Limb (tissue), 2 donors: ENCODE results near the gene CELF3.
"Not testable (repeated sequence)": the region's sequence is repeated elsewhere in the genome, so short reads cannot be mapped to it uniquely, and the experiment has no call there.

Experiments
- DNase-seq, 2 donors: peaks; one replicate each; pipeline ENCODE4 v3.0.0-alpha.2; 2016; ENCODE audit errors: extremely low spot score in 2 of 2

The CELF3 gene

DNA sequence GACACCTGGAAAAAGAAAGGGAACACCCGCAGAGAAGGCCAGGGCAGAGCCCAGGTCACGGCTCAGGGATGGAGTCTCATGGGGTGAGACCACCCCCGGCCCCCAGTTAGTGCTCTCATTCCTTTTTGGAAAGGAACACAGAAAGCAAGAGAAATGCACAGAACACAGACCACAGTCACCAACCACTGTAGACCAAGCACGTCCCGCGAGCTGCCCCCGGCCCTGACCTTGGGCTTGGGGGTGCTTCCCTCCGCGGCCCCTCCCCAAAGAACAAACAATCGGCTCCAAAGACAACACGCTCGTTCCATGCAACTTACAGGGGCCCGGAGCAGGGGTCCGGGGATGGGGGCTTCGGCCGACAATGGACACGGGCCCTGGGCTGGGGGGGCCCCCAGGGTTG lies 12.8 kb downstream of the CELF3 start:
- DNase-seq: no peak

DNA sequence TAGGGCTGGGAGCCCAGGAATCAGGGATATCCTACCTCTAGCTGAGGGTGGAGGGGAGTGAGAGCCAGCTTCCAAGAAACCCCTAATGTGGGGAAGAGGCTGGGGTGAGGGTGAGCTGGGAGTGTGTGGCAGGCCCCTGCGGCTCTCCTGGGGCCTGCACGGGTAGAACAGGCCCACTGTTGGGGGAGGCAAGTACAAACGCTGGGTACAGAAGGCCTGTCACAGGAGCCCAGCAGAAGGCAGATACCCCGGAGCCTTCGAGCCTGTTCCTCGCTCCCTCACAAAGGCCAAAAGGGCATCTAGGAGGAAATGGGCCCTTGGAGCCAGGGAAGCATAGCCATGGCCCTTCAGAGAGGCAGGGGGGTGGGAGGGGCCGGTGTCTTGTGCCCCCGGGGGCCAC lies 13.7 kb downstream of the CELF3 start:
- DNase-seq: no peak

DNA sequence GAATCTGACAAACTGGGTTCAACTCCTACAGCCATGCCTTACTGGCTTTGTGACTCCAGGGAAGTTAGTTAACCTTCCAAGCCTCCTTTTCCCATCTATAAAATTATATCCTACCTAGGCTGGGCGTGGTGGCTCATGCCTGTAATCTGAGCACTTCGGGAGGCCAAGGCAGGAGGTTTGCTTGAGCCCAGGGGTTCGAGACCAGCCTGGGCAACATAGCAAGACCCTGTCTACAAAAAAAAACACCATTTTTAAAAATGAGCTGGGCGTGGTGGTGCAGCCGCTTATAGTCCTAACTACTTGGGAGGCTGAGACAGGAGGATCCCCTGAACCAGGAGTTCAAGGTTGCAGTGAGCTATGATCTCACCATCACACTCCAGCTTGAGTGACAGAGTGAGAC lies 15.1 kb downstream of the CELF3 start:
- DNase-seq: no peak

DNA sequence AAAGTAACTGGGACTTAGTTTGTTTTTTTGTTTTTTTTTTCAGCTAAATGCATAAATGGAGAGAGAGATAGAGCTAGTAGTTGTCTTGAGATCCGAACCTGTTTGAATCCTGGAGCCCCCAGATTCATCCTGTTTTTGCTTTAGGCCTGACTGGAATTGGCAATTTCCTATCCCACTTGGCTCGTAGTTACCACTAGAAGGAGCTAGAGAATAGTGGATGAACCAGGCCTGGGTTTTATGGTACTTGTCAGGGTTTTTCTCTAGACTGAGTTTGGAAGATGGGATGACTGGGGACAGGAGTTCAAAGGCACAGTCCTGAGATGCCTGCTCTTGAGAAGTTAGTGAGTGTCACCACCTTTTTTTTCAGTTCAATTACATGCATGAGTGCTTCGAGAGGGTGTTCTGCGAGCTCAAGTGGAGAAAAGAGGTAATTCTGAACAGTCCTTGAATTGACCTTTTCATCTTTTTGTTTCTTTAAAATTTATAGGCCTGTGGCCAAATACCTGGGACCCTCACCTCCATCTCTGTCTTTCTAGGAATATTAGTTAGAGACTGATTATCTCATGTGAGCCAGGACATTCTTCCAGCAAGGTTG lies 23.4 kb downstream of the CELF3 start:
- peak in 1 of 2 donors; percentile 44 for DNase-seq

DNA sequence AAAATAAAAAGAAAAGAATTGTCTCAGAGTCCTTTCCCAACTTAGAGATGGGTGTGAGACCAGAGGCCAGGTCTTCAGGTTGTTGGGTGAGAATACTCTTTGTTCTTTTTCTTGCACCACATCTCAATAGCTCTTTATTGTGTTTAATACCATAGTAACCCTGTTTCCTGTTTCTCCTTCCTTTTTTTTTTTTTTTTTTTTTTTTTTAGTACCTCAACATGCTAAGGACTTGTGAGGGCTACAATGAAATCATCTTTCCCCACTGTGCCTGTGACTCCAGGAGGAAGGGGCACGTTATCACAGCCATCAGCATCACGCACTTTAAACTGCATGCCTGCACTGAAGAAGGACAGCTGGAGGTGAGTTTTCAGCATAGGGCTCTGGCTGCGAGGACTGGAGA lies 24.4 kb downstream of the CELF3 start:
- no peak for DNase-seq

DNA sequence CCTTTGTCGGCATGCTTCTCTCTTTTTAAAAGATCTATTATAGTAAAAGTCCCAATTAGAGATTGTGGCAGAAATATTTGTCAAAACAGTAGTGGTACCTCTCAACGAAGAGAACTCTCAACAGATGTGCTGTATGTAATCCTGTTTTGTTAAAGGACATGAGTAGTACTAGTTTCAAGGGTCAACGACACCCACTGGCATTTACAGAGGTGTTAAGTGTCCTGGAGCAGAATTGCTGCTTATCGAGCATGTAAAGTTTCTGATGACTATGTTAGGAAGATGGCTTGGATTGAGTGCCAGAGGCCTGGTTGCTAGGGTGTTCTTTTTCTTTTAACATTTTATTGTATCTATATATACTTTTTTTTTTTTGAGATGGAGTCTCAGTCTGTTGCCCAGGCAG lies 27.1 kb downstream of the CELF3 start:
- no peak for DNase-seq

DNA sequence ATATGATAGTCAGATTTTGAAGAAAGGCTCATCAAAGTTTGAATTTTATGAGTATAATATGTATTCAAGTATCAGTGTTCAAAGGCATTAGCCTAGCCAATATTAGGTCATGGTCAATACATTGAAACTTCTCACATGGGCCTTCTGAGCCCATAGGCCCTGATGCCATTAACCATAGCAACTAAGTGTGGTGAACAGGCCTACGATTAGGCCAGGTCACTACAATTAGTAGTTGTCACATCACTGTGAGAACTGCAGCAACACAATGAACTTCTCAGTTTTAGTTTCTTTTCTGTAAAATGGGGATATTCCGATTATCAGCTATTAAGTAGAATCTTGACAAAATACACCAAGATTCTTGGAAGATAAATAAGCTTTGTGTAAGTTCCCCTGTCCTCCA lies 30.0 kb downstream of the CELF3 start:
- no peak for DNase-seq

DNA sequence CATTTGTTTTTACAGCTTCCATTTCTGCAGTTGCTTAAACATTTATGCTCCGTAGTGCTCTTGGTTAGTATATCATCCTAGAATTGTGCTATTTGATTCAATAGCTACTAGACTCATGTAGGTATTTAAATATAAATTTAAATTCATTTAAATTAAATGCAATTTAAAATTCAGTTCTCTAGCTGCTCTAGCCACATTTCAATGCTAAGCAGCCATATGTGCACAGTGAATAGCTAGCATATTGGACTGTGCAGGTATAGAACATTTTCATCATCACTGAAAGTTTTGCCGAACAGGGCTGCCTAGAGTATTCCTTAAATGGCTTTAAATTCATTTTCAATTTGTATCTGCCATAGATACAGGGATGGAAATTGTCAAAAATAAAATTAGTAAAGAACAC lies 32.5 kb downstream of the CELF3 start:
- no peak for DNase-seq

DNA sequence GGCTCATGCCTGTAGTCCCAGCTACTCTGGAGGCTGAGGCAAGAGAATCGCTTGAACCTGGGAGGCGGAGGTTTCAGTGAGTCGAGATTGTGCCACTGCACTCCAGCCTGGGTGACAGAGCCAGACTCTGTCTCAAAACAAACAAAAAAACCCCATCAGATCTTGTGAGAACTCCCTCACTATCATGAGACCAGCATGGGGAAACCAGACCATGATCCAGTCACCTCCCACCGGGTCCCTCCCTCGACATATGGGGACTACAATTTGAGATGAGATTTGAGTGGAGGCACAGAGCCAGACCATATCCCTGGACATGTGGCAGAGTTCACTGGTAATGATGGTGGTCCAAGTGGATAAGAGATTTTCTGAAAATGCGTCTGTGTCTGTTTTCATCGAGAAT lies 33.7 kb downstream of the CELF3 start:
- DNase-seq: not testable (repeated sequence)

DNA sequence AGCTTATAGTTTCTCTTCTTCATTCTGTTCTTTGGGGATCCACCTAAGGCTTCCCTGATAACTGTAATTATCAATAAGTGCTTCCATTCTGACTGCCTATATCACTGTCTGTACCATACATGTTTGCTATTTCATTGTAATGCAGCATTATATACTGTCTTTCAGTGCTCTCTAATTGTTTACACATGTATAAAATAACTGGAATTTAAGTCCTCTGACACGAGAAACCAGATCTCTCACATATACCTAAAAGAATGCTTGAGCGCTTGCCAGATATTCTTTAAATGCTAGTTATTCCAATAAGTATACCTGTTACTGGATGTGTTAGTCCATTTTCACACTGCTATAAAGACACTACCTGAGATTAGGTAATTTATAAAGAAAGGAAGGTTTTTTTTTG lies 34.7 kb downstream of the CELF3 start:
- DNase-seq: no peak

DNA sequence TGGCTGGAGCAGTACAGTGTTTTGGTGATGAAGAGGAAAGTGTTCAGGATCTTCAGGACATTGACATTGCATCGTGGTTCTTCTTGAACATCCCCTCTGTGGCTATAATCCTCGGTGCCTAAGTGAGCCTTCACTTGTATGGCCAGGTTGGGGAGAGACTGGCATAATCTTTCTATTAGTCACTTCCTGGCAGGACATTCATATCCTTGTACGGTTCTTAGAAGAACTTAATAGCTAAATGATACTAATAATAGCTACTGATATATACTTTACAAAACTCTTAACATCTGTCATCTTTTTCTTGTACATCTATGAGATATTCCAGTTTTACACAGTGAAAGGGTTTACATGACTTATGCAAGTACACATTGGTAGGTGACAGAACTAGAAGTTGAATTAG lies 35.8 kb downstream of the CELF3 start:
- no peak for DNase-seq

DNA sequence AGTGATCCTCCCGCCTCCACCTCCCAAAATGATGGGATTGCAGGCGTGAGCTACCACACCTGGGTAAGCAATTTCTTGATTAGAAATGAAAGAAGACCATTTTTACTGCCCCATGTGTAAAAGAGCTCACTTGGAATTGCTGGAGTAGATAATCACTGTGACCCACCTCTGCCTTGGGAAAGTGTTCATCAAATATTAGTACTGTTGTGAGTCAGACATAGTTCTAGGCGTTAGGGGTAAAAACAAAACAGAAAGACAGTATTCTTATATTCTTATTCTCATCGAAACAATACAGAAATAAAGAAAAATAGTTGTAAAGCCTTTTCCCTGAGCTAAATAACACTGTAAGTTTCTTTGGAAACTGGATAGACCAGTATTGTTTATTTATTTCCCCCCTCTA lies 36.2 kb downstream of the CELF3 start:
- no peak for DNase-seq

DNA sequence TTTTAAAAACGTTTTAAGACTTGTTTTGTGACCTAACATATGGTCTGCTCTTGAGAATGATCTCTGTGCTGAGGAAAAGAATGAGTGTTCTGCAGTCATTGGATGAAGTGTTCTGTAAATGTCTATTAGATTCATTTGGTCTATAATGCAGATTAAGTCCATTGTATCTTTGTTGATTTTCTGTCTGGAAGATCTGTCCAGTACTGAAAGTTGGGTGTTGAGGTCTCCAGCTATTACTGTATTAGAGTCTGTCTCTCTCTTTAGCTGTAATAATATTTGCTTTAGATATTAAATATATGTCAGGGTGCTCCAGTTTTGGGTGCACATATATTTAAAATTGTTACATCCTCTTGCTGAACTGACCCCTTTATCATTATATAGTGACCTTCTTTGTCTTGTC lies 43.2 kb downstream of the CELF3 start:
- DNase-seq: no peak

DNA sequence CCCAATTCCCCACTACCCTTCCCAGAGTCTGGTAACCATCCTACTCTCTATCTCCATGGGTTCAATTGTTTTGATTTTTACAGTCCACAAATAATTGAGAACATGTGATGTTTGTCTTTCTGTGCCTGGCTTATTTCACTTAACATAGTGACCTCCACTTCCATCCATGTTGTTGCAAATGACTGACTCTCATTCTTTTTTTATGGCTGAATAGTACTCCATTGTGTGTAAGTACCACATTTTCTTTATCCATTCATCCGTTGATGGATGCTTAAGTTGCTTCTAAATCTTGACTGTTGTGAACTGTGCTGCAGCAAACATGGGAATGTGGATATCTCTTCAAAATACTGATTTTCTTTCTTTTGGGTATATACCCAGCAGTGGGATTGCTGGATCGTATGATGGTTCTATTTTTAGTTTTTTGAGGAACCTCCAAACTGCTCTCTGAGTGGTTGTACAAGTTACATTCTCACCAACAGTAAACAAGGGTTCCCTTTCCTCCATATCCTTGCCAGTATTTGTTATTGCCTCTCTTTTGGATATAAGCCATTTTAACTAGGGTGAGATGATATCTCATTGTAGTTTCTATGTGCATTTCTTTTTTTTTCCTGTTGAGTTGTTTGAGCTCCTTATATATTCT lies 46.4 kb downstream of the CELF3 start:
- DNase-seq: not testable (repeated sequence)

DNA sequence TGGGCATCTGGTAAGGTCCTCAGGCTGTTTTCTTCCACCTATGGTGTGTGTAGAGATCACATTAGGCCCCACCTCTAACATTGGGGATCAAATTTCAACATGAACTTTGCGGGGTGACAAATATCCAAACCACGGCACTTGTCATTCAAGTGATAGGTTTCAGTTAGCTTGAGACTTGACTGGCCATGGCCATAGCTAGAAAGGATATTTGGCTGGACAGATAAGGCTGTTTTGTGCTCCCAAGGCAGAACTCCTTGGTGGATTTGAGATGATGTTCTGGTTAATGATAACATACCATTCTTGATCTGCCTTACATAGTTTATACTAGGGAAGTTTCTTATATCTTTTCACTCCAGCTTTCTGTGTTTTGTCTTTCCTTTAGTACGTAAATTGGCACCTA lies 48.5 kb downstream of the CELF3 start:
- DNase-seq: no peak

DNA sequence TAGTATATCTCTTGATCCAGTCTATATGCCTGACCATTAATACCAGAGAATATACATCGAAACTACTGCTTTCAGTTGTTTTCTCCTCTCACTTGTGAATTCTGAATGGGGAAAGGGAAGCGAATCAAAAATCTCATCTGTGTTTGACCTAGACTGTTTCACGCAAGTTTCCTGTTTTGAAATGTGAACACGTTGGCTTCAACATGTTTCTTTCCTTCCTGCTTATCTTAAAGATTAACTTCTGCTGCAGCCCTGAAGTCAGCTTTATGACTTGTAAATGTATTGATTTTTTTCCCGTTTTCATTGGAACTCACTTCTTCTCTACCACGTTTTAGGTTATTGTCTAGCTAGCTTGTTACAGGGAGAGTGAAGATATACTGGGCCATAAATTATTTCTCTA lies 54.9 kb downstream of the CELF3 start:
- no peak for DNase-seq

DNA sequence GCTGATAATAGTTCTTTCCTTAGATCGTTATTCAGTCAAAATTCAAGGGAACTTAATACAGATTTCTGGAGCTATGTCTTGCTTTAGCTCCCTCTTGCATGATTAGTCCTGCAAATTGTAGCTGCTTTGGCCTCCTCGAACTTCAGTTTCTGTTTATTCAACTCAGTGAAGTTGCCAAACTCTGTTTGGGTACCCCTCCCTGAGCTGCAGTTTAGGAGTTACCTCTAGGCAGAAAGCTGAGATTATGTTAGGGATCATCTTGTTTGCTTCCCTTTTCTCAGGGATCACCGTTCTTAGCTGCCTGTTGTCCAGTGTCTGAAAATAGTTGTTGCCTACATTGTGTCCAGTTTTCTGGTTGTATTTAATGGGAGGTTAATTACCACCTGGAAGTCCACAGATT lies 61.2 kb downstream of the CELF3 start:
- DNase-seq: no peak

DNA sequence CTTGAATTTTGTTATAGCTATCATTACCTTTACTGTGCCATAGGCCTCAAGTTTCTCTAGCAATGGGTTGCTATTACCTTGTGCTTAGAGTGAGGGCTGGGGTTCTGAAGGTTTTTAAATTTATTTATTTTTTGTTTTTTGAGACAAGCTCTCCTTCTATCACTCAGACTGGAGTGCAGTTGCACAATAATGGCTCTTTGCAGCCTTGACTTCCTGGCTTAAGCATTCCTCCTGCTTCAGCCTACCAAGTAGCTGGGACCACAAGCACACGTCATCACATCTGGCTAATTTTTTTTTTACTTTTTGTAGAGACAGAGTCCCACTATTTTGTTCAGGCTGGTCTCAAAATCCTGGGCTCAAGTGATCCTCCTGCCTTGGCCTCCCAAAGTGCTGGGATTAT lies 63.2 kb downstream of the CELF3 start:
- no peak for DNase-seq
